ENCODE results near the gene MDFIC.

The MDFIC gene

GRCh38 chr7:114929570-114929969 is 7.7 kb downstream of the MDFIC start:
- peak overlapping the region; percentile 23 for H3K4me3 ChIP-seq (ENCODE audit: low read length)
- H3K36me3 ChIP-seq (ENCODE audit: control insufficient read depth, low read depth, low read length), result no peaks in the 10 kb centered on the region
- no peaks in the 10 kb centered on the region for H3K9me3 ChIP-seq (ENCODE audit: control insufficient read depth, low read depth, low read length)
- peaks cover 32% of the 10 kb centered on the region for H3K4me1 ChIP-seq (ENCODE audit: control insufficient read depth, low read depth, low read length)
- H3K27me3 ChIP-seq (ENCODE audit: control insufficient read depth, insufficient read depth, low read length), result no peaks in the 10 kb centered on the region
- H3K9ac ChIP-seq (ENCODE audit: low read length), result no peak overlapping the region
- peak overlapping the region; percentile 48 for H3K27ac ChIP-seq (ENCODE audit: low read length)

- Histone ChIP-seq H3K4me1 (ENCODE audit: control insufficient read depth, low read depth, low read length) (peaks cover 35% of the 10 kb centered on the region), H3K27ac (ENCODE audit: low read length) (peak overlapping the region; percentile 37)
Measured at GRCh38 chr7:114930107-114930661, 8.3 kb downstream of the MDFIC start.

GRCh38 chr7:114930829-114931655 is 9.1 kb downstream of the MDFIC start:
- no peaks in the 10 kb centered on the region for H3K9me3 ChIP-seq (ENCODE audit: control insufficient read depth, low read depth, low read length)
- no peaks in the 10 kb centered on the region for H3K27me3 ChIP-seq (ENCODE audit: control insufficient read depth, insufficient read depth, low read length)
- no peak overlapping the region for H3K27ac ChIP-seq (ENCODE audit: low read length)
- H3K4me1 ChIP-seq (ENCODE audit: control insufficient read depth, low read depth, low read length), result peaks cover 35% of the 10 kb centered on the region
- H3K9ac ChIP-seq (ENCODE audit: low read length), result no peak overlapping the region
- peak overlapping the region; percentile 29 for H3K4me3 ChIP-seq (ENCODE audit: low read length)
- H3K36me3 ChIP-seq (ENCODE audit: control insufficient read depth, low read depth, low read length), result no peaks in the 10 kb centered on the region

More at GRCh38 chr7:114930107-114930661, 8.3 kb downstream of the MDFIC start:
- Histone ChIP-seq H3K9ac (ENCODE audit: low read length) (no peak overlapping the region), H3K36me3 (ENCODE audit: control insufficient read depth, low read depth, low read length) (no peaks in the 10 kb centered on the region), H3K27me3 (ENCODE audit: control insufficient read depth, insufficient read depth, low read length) (no peaks in the 10 kb centered on the region), H3K4me3 (ENCODE audit: low read length) (peak overlapping the region; percentile 29), H3K9me3 (ENCODE audit: control insufficient read depth, low read depth, low read length) (no peaks in the 10 kb centered on the region)

GRCh38 chr7:114931656-114932011 is 9.7 kb downstream of the MDFIC start:
- Histone ChIP-seq H3K27ac (ENCODE audit: low read length) (no peak overlapping the region), H3K4me1 (ENCODE audit: control insufficient read depth, low read depth, low read length) (peaks cover 35% of the 10 kb centered on the region), H3K36me3 (ENCODE audit: control insufficient read depth, low read depth, low read length) (no peaks in the 10 kb centered on the region), H3K4me3 (ENCODE audit: low read length) (no peak overlapping the region), H3K27me3 (ENCODE audit: control insufficient read depth, insufficient read depth, low read length) (no peaks in the 10 kb centered on the region), H3K9ac (ENCODE audit: low read length) (no peak overlapping the region), H3K9me3 (ENCODE audit: control insufficient read depth, low read depth, low read length) (no peaks in the 10 kb centered on the region)

GRCh38 chr7:114932991-114933390 is 11.1 kb downstream of the MDFIC start:
- Histone ChIP-seq H3K4me1 (ENCODE audit: control insufficient read depth, low read depth, low read length) (peaks cover 29% of the 10 kb centered on the region), H3K9ac (ENCODE audit: low read length) (no peak overlapping the region), H3K27ac (ENCODE audit: low read length) (no peak overlapping the region)

GRCh38 chr7:114933658-114934057 is 11.8 kb downstream of the MDFIC start:
- H3K36me3 ChIP-seq (ENCODE audit: control insufficient read depth, low read depth, low read length), result no peaks in the 10 kb centered on the region
- H3K27ac ChIP-seq (ENCODE audit: low read length), result no peak overlapping the region
- no peaks in the 10 kb centered on the region for H3K9me3 ChIP-seq (ENCODE audit: control insufficient read depth, low read depth, low read length)
- H3K27me3 ChIP-seq (ENCODE audit: control insufficient read depth, insufficient read depth, low read length), result no peaks in the 10 kb centered on the region
- peaks cover 27% of the 10 kb centered on the region for H3K4me1 ChIP-seq (ENCODE audit: control insufficient read depth, low read depth, low read length)
- no peak overlapping the region for H3K9ac ChIP-seq (ENCODE audit: low read length)
- no peak overlapping the region for H3K4me3 ChIP-seq (ENCODE audit: low read length)

More at GRCh38 chr7:114932991-114933390, 11.1 kb downstream of the MDFIC start:
- Histone ChIP-seq H3K9me3 (ENCODE audit: control insufficient read depth, low read depth, low read length) (no peaks in the 10 kb centered on the region), H3K4me3 (ENCODE audit: low read length) (no peak overlapping the region), H3K36me3 (ENCODE audit: control insufficient read depth, low read depth, low read length) (no peaks in the 10 kb centered on the region), H3K27me3 (ENCODE audit: control insufficient read depth, insufficient read depth, low read length) (no peaks in the 10 kb centered on the region)

- Histone ChIP-seq H3K36me3 (ENCODE audit: control insufficient read depth, low read depth, low read length) (no peaks in the 10 kb centered on the region), H3K27ac (ENCODE audit: low read length) (no peak overlapping the region), H3K9me3 (ENCODE audit: control insufficient read depth, low read depth, low read length) (no peaks in the 10 kb centered on the region), H3K27me3 (ENCODE audit: control insufficient read depth, insufficient read depth, low read length) (no peaks in the 10 kb centered on the region), H3K4me3 (ENCODE audit: low read length) (no peak overlapping the region), H3K4me1 (ENCODE audit: control insufficient read depth, low read depth, low read length) (peaks cover 27% of the 10 kb centered on the region), H3K9ac (ENCODE audit: low read length) (no peak overlapping the region)
Measured at GRCh38 chr7:114934086-114934485, 12.2 kb downstream of the MDFIC start.

GRCh38 chr7:114934713-114935112 is 12.8 kb downstream of the MDFIC start:
- peaks cover 22% of the 10 kb centered on the region for H3K4me1 ChIP-seq (ENCODE audit: control insufficient read depth, low read depth, low read length)
- H3K36me3 ChIP-seq (ENCODE audit: control insufficient read depth, low read depth, low read length), result no peaks in the 10 kb centered on the region
- H3K27me3 ChIP-seq (ENCODE audit: control insufficient read depth, insufficient read depth, low read length), result no peaks in the 10 kb centered on the region
- no peak overlapping the region for H3K27ac ChIP-seq (ENCODE audit: low read length)
- H3K9ac ChIP-seq (ENCODE audit: low read length), result no peak overlapping the region
- H3K9me3 ChIP-seq (ENCODE audit: control insufficient read depth, low read depth, low read length), result no peaks in the 10 kb centered on the region
- no peak overlapping the region for H3K4me3 ChIP-seq (ENCODE audit: low read length)

GRCh38 chr7:114936471-114936870 is 14.6 kb downstream of the MDFIC start:
- no peak overlapping the region for H3K9ac ChIP-seq (ENCODE audit: low read length)
- no peak overlapping the region for H3K4me3 ChIP-seq (ENCODE audit: low read length)
- H3K27me3 ChIP-seq (ENCODE audit: control insufficient read depth, insufficient read depth, low read length), result no peaks in the 10 kb centered on the region
- H3K36me3 ChIP-seq (ENCODE audit: control insufficient read depth, low read depth, low read length), result no peaks in the 10 kb centered on the region
- no peaks in the 10 kb centered on the region for H3K9me3 ChIP-seq (ENCODE audit: control insufficient read depth, low read depth, low read length)
- no peak overlapping the region for H3K27ac ChIP-seq (ENCODE audit: low read length)
- peaks cover 8% of the 10 kb centered on the region for H3K4me1 ChIP-seq (ENCODE audit: control insufficient read depth, low read depth, low read length)

GRCh38 chr7:114937446-114937845 is 15.6 kb downstream of the MDFIC start:
- Histone ChIP-seq H3K4me1 (ENCODE audit: control insufficient read depth, low read depth, low read length) (peaks cover 6% of the 10 kb centered on the region), H3K36me3 (ENCODE audit: control insufficient read depth, low read depth, low read length) (no peaks in the 10 kb centered on the region), H3K9me3 (ENCODE audit: control insufficient read depth, low read depth, low read length) (no peaks in the 10 kb centered on the region), H3K27ac (ENCODE audit: low read length) (no peak overlapping the region), H3K9ac (ENCODE audit: low read length) (no peak overlapping the region), H3K4me3 (ENCODE audit: low read length) (no peak overlapping the region), H3K27me3 (ENCODE audit: control insufficient read depth, insufficient read depth, low read length) (no peaks in the 10 kb centered on the region)

- no peaks in the 10 kb centered on the region for H3K36me3 ChIP-seq (ENCODE audit: control insufficient read depth, low read depth, low read length)
- H3K27ac ChIP-seq (ENCODE audit: low read length), result no peak overlapping the region
- H3K9ac ChIP-seq (ENCODE audit: low read length), result no peak overlapping the region
- peaks cover 6% of the 10 kb centered on the region for H3K4me1 ChIP-seq (ENCODE audit: control insufficient read depth, low read depth, low read length)
- no peaks in the 10 kb centered on the region for H3K27me3 ChIP-seq (ENCODE audit: control insufficient read depth, insufficient read depth, low read length)
- no peaks in the 10 kb centered on the region for H3K9me3 ChIP-seq (ENCODE audit: control insufficient read depth, low read depth, low read length)
- H3K4me3 ChIP-seq (ENCODE audit: low read length), result no peak overlapping the region
Measured at GRCh38 chr7:114938785-114939184, 16.9 kb downstream of the MDFIC start.
